HEK293 (cell line): ENCODE data around the gene TRIM47.

Experiments
- GLI4 ChIP-seq: fragments of 450-650 bp; formaldehyde crosslinking; IDR thresholded peaks from 2 replicates; pipeline ENCODE4 v1.5.1; 2016; ENCODE audit warnings: missing biosample characterization, missing genetic modification characterization
- KLF16 ChIP-seq: fragments of 450-650 bp; formaldehyde crosslinking; IDR thresholded peaks from 2 replicates; pipeline ENCODE4 v1.5.1; 2017; ENCODE audit warnings: missing biosample characterization, missing genetic modification characterization
- YY2 ChIP-seq: fragments of 450-650 bp; formaldehyde crosslinking; IDR thresholded peaks from 2 replicates; pipeline ENCODE4 v1.5.1; 2016; ENCODE audit warnings: missing biosample characterization, missing genetic modification characterization
- ZBTB17 ChIP-seq: fragments of 450-650 bp; formaldehyde crosslinking; IDR thresholded peaks from 2 replicates; pipeline ENCODE4 v1.5.1; 2016; ENCODE audit warnings: missing biosample characterization, missing genetic modification characterization
- ZFHX2 ChIP-seq: fragments of 450-650 bp; formaldehyde crosslinking; conservative IDR thresholded peaks from 2 replicates; pipeline ENCODE4 v1.5.1; 2016; ENCODE audit warnings: missing biosample characterization, missing genetic modification characterization
- ZIC2 ChIP-seq: fragments of 450-650 bp; formaldehyde crosslinking; IDR thresholded peaks from 2 replicates; pipeline ENCODE4 v1.5.1; 2016; ENCODE audit warnings: missing biosample characterization, missing genetic modification characterization
- ZNF10 ChIP-seq: fragments of 450-650 bp; formaldehyde crosslinking; IDR thresholded peaks from 2 replicates; pipeline ENCODE4 v1.5.1; 2017; ENCODE audit warnings: missing biosample characterization, missing genetic modification characterization
- ZNF112 ChIP-seq: fragments of 450-650 bp; formaldehyde crosslinking; IDR thresholded peaks from 2 replicates; pipeline ENCODE4 v1.5.0; 2017; ENCODE audit warnings: missing biosample characterization, missing genetic modification characterization
- ZNF132 ChIP-seq: fragments of 450-650 bp; formaldehyde crosslinking; IDR thresholded peaks from 2 replicates; pipeline ENCODE4 v1.5.1; 2017; ENCODE audit warnings: missing biosample characterization, missing genetic modification characterization, borderline replicate concordance
- ZNF175 ChIP-seq: fragments of 450-650 bp; formaldehyde crosslinking; IDR thresholded peaks from 2 replicates; pipeline ENCODE4 v1.5.1; 2016; ENCODE audit warnings: missing biosample characterization, missing genetic modification characterization
- ZNF23 ChIP-seq: fragments of 450-650 bp; formaldehyde crosslinking; IDR thresholded peaks from 2 replicates; pipeline ENCODE4 v1.5.1; 2016; ENCODE audit warnings: missing biosample characterization, missing genetic modification characterization, borderline replicate concordance
- ZNF248 ChIP-seq: fragments of 450-650 bp; formaldehyde crosslinking; IDR thresholded peaks from 2 replicates; pipeline ENCODE4 v1.5.1; 2017; ENCODE audit warnings: missing biosample characterization, missing genetic modification characterization
- ZNF324 ChIP-seq: fragments of 450-650 bp; formaldehyde crosslinking; IDR thresholded peaks from 2 replicates; pipeline ENCODE4 v1.5.1; 2016; ENCODE audit warnings: missing biosample characterization, missing genetic modification characterization
- ZNF350 ChIP-seq: fragments of 450-650 bp; formaldehyde crosslinking; IDR thresholded peaks from 2 replicates; pipeline ENCODE4 v1.5.0; 2017; ENCODE audit warnings: missing biosample characterization, mild to moderate bottlenecking, missing genetic modification characterization
- ZNF366 ChIP-seq: fragments of 450-650 bp; formaldehyde crosslinking; conservative IDR thresholded peaks from 2 replicates; pipeline ENCODE4 v1.5.1; 2016; ENCODE audit warnings: missing biosample characterization, missing genetic modification characterization
- ZNF426 ChIP-seq: fragments of 450-650 bp; formaldehyde crosslinking; IDR thresholded peaks from 2 replicates; pipeline ENCODE4 v1.5.1; 2017; ENCODE audit warnings: missing biosample characterization, missing genetic modification characterization, mild to moderate bottlenecking, inconsistent platforms, moderate library complexity
- ZNF433 ChIP-seq: fragments of 450-650 bp; formaldehyde crosslinking; IDR thresholded peaks from 2 replicates; pipeline ENCODE4 v1.5.1; 2016; ENCODE audit warnings: missing biosample characterization, missing genetic modification characterization, low read depth
- ZNF530 ChIP-seq: fragments of 450-650 bp; formaldehyde crosslinking; IDR thresholded peaks from 2 replicates; pipeline ENCODE4 v1.5.1; 2016; ENCODE audit warnings: low read depth, missing biosample characterization, missing genetic modification characterization
- ZNF549 ChIP-seq: fragments of 450-650 bp; IDR thresholded peaks from 2 replicates; pipeline ENCODE4 v1.5.1; 2018; ENCODE audit warnings: missing biosample characterization, missing genetic modification characterization, mild to moderate bottlenecking, inconsistent platforms, moderate library complexity
- ZNF670 ChIP-seq: fragments of 450-650 bp; formaldehyde crosslinking; IDR thresholded peaks from 2 replicates; pipeline ENCODE4 v1.5.1; 2016; ENCODE audit warnings: missing biosample characterization, missing genetic modification characterization, low read depth
- ZNF701 ChIP-seq: fragments of 450-650 bp; formaldehyde crosslinking; IDR thresholded peaks from 2 replicates; pipeline ENCODE4 v1.5.1; 2016; ENCODE audit warnings: missing biosample characterization, missing genetic modification characterization
- ZNF837 ChIP-seq: fragments of 450-650 bp; formaldehyde crosslinking; IDR thresholded peaks from 2 replicates; pipeline ENCODE4 v1.5.1; 2016; ENCODE audit warnings: missing biosample characterization, missing genetic modification characterization
- TF ChIP-seq, protein P1 (sequence below): fragments of 450-650 bp; formaldehyde crosslinking; IDR thresholded peaks from 2 replicates; pipeline ENCODE4 v1.5.1; 2016; ENCODE audit warnings: missing biosample characterization, missing genetic modification characterization
- TF ChIP-seq, protein P2 (sequence below): fragments of 450-650 bp; formaldehyde crosslinking; IDR thresholded peaks from 2 replicates; pipeline ENCODE4 v1.5.1; 2017; ENCODE audit warnings: missing biosample characterization, mild to moderate bottlenecking, missing genetic modification characterization, moderate library complexity
- TF ChIP-seq, protein P3 (sequence below): sonication (generic); formaldehyde crosslinking; IDR thresholded peaks from 2 replicates; pipeline ENCODE4 v1.8.1; 2022; ENCODE audit warnings: mild to moderate bottlenecking, moderate library complexity, missing genetic modification reagents
- TF ChIP-seq, protein P4 (sequence below): fragments of 450-650 bp; formaldehyde crosslinking; IDR thresholded peaks from 2 replicates; pipeline ENCODE4 v1.5.1; 2017; ENCODE audit warnings: missing biosample characterization, missing genetic modification characterization
- TF ChIP-seq, protein P5 (sequence below): fragments of 450-650 bp; formaldehyde crosslinking; IDR thresholded peaks from 2 replicates; pipeline ENCODE4 v1.5.1; 2016; ENCODE audit warnings: missing biosample characterization, missing genetic modification characterization
- TF ChIP-seq, protein P6 (sequence below): fragments of 450-650 bp; formaldehyde crosslinking; optimal IDR thresholded peaks from 2 replicates; pipeline ENCODE3; 2016; ENCODE audit warnings: missing biosample characterization, mild to moderate bottlenecking, missing genetic modification characterization

The TRIM47 gene

DNA sequence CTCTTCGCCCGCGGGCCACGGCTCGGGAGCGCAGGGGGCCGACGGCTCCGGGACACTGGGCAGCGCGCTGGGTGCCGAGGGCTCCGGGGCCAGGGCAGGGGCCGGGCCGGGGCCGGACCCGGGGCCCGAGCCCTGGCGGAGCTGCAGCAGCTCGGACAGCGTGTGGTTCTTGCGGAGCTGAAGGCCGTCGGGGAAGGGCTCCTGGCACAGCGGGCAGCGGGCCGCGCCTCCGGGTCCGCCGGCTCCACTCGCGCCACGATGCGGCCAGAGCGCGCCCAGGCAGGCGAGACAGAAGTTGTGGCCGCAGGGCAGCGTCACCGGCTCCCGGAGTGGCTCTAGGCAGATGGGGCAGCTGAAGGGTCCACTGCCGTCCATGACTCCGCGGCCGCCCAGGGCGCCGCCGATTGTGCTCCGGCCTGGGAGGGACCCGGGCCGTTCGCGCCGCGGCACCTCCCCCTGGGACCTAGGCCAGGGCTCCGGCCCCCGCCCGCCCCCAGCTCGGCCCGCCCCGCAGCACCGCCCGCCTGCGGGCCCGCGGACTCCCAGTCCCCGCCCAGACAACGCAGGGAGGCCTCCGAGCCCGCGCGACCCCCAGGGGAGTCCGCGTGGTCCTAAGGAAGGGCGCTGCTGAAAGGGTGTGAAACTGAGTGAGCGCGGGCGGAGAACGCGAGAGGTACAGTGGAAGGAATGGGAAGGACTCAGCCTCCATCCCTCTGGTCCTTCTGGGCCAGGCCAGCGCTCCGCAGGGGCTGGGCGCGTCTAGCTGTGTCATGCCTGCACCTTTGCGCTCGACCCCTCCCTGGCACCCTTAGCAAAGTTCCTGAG lies at the start of gene TRIM47 (continued):
- TF ChIP-seq, protein P1, sequence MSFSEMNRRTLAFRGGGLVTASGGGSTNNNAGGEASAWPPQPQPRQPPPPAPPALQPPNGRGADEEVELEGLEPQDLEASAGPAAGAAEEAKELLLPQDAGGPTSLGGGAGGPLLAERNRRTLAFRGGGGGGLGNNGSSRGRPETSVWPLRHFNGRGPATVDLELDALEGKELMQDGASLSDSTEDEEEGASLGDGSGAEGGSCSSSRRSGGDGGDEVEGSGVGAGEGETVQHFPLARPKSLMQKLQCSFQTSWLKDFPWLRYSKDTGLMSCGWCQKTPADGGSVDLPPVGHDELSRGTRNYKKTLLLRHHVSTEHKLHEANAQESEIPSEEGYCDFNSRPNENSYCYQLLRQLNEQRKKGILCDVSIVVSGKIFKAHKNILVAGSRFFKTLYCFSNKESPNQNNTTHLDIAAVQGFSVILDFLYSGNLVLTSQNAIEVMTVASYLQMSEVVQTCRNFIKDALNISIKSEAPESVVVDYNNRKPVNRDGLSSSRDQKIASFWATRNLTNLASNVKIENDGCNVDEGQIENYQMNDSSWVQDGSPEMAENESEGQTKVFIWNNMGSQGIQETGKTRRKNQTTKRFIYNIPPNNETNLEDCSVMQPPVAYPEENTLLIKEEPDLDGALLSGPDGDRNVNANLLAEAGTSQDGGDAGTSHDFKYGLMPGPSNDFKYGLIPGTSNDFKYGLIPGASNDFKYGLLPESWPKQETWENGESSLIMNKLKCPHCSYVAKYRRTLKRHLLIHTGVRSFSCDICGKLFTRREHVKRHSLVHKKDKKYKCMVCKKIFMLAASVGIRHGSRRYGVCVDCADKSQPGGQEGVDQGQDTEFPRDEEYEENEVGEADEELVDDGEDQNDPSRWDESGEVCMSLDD (tag by site-specific recombination): no peak
- TF ChIP-seq ZFHX2 (tag by site-specific recombination) (peak; percentile 57; the same call in 1 of the 2 replicates), ZNF701 (tag by site-specific recombination) (no peak), ZNF23 (tag by site-specific recombination) (no peak), ZNF670 (tag by site-specific recombination) (no peak), ZIC2 (no peak), ZBTB17 (tag by site-specific recombination) (peak; percentile 72), ZNF549 (tag by site-specific recombination) (no peak), ZNF433 (tag by site-specific recombination) (no peak), ZNF426 (tag by site-specific recombination) (no peak), ZNF324 (tag by site-specific recombination) (no peak), ZNF350 (tag by site-specific recombination) (no peak), ZNF530 (no peak), KLF16 (tag by site-specific recombination) (0 out of 2 replicates have a peak, but pooled peaks have one; percentile 5), YY2 (tag by site-specific recombination) (no peak), ZNF112 (tag by site-specific recombination) (no peak), ZNF10 (tag by site-specific recombination) (no peak), ZNF837 (tag by site-specific recombination) (no peak), ZNF175 (tag by site-specific recombination) (no peak), ZNF366 (tag by site-specific recombination) (no peak), ZNF248 (tag by site-specific recombination) (no peak), GLI4 (tag by site-specific recombination) (no peak), ZNF132 (tag by site-specific recombination) (no peak)
- TF ChIP-seq, protein P2, sequence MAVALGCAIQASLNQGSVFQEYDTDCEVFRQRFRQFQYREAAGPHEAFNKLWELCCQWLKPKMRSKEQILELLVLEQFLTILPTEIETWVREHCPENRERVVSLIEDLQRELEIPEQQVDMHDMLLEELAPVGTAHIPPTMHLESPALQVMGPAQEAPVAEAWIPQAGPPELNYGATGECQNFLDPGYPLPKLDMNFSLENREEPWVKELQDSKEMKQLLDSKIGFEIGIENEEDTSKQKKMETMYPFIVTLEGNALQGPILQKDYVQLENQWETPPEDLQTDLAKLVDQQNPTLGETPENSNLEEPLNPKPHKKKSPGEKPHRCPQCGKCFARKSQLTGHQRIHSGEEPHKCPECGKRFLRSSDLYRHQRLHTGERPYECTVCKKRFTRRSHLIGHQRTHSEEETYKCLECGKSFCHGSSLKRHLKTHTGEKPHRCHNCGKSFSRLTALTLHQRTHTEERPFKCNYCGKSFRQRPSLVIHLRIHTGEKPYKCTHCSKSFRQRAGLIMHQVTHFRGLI (tag by site-specific recombination): peak; percentile 47; the same call in 1 of the 2 replicates
- TF ChIP-seq, protein P3, sequence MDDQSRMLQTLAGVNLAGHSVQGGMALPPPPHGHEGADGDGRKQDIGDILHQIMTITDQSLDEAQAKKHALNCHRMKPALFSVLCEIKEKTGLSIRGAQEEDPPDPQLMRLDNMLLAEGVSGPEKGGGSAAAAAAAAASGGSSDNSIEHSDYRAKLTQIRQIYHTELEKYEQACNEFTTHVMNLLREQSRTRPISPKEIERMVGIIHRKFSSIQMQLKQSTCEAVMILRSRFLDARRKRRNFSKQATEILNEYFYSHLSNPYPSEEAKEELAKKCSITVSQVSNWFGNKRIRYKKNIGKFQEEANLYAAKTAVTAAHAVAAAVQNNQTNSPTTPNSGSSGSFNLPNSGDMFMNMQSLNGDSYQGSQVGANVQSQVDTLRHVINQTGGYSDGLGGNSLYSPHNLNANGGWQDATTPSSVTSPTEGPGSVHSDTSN (CRISPR knock-in tag): no peak
- TF ChIP-seq, protein P4, sequence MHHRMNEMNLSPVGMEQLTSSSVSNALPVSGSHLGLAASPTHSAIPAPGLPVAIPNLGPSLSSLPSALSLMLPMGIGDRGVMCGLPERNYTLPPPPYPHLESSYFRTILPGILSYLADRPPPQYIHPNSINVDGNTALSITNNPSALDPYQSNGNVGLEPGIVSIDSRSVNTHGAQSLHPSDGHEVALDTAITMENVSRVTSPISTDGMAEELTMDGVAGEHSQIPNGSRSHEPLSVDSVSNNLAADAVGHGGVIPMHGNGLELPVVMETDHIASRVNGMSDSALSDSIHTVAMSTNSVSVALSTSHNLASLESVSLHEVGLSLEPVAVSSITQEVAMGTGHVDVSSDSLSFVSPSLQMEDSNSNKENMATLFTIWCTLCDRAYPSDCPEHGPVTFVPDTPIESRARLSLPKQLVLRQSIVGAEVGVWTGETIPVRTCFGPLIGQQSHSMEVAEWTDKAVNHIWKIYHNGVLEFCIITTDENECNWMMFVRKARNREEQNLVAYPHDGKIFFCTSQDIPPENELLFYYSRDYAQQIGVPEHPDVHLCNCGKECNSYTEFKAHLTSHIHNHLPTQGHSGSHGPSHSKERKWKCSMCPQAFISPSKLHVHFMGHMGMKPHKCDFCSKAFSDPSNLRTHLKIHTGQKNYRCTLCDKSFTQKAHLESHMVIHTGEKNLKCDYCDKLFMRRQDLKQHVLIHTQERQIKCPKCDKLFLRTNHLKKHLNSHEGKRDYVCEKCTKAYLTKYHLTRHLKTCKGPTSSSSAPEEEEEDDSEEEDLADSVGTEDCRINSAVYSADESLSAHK (tag by site-specific recombination): no peak
- TF ChIP-seq, protein P5, sequence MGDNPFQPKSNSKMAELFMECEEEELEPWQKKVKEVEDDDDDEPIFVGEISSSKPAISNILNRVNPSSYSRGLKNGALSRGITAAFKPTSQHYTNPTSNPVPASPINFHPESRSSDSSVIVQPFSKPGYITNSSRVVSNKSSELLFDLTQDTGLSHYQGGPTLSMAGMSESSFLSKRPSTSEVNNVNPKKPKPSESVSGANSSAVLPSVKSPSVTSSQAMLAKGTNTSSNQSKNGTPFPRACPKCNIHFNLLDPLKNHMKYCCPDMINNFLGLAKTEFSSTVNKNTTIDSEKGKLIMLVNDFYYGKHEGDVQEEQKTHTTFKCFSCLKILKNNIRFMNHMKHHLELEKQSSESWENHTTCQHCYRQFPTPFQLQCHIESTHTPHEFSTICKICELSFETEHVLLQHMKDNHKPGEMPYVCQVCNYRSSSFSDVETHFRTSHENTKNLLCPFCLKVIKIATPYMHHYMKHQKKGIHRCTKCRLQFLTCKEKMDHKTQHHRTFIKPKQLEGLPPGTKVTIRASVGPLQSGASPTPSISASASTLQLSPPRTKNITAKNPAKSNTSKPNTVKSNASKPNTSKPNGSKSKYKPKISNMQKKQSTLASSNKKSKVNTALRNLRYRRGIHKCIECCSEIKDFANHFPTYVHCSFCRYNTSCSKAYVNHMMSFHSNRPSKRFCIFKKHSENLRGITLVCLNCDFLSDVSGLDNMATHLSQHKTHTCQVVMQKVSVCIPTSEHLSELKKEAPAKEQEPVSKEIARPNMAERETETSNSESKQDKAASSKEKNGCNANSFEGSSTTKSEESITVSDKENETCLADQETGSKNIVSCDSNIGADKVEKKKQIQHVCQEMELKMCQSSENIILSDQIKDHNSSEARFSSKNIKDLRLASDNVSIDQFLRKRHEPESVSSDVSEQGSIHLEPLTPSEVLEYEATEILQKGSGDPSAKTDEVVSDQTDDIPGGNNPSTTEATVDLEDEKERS (tag by site-specific recombination): no peak
- TF ChIP-seq, protein P6, sequence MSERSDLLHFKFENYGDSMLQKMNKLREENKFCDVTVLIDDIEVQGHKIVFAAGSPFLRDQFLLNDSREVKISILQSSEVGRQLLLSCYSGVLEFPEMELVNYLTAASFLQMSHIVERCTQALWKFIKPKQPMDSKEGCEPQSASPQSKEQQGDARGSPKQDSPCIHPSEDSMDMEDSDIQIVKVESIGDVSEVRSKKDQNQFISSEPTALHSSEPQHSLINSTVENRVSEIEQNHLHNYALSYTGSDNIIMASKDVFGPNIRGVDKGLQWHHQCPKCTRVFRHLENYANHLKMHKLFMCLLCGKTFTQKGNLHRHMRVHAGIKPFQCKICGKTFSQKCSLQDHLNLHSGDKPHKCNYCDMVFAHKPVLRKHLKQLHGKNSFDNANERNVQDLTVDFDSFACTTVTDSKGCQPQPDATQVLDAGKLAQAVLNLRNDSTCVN (tag by site-specific recombination): peak; percentile 61
